ENCODE results near the gene SF3B1. TPM values are rescaled to one million over a fixed set of nuclear protein-coding genes. Genes with fewer than 3 reads are reported as not detected.

SF3B1 gene
- total and polyA plus RNA-seq, 2 of the 13 experiments (the other 11 are each of a cell fraction or from before 2014, with no cell fraction given): 387 to 750 TPM

- TF ChIP-seq RARG (CRISPR knock-in tag; IDR thresholded peaks at IDR 0.05; ENCODE audit: low read depth) (0 out of 2 replicates have a peak, but pooled peaks have one; percentile 30), ZNF816 (CRISPR knock-in tag; IDR thresholded peaks at IDR 0.05; ENCODE audit: borderline replicate concordance) (0 out of 2 replicates have a peak, but pooled peaks have one; percentile 20), DRAP1 (CRISPR knock-in tag; IDR thresholded peaks at IDR 0.05) (peak; percentile 100), GATAD1 (CRISPR knock-in tag; IDR thresholded peaks at IDR 0.05) (peak; percentile 91), ZHX1 (CRISPR knock-in tag; IDR thresholded peaks at IDR 0.05; ENCODE audit: low read depth) (peak; percentile 35; the same call in 1 of the 2 replicates), KMT2A (CRISPR knock-in tag; IDR thresholded peaks at IDR 0.05) (peak; percentile 95), ZNF124 (CRISPR knock-in tag; IDR thresholded peaks at IDR 0.05) (peak; percentile 88; the same call in 1 of the 2 replicates), EP300 (IDR thresholded peaks at IDR 0.05; ENCODE audit: low read depth in 2 of 2, low read length in 2 of 2) (peak in 1 of 2 experiments; percentile 48; a peak in 2 of 4 replicates), EP300 (CRISPR knock-in tag; IDR thresholded peaks at IDR 0.05; ENCODE audit: borderline replicate concordance) (0 out of 2 replicates have a peak, but pooled peaks have one; percentile 45), HNF1A (IDR thresholded peaks at IDR 0.05; ENCODE audit: low read depth) (0 out of 2 replicates have a peak, but pooled peaks have one; percentile 22), HNF1A (CRISPR knock-in tag; IDR thresholded peaks at IDR 0.05; ENCODE audit: borderline replicate concordance) (peak; percentile 85; the same call in 1 of the 2 replicates), AHDC1 (CRISPR knock-in tag; IDR thresholded peaks at IDR 0.05; ENCODE audit: borderline replicate concordance) (no peak; the same call in 1 of the 2 replicates), ARNT2 (CRISPR knock-in tag; IDR thresholded peaks at IDR 0.05; ENCODE audit: low read depth) (peak; percentile 67)
These were observed at the start of gene SF3B1 (continued) for GRCh38 chr2:197434541-197435513.
